ENCODE measurements around the gene CETP. TPM values are rescaled to one million over a fixed set of nuclear protein-coding genes. Genes with fewer than 3 reads are reported as not detected.
A peak's percentile ranks its signal among the peaks of the same experiment; 100 is the strongest.

Gene CETP
- total and polyA plus RNA-seq, 9 of the 15 experiments (the other 6 are each of a cell fraction or from before 2014, with no cell fraction given) = 0.07 to 0.11 TPM; not detected in 7

- no peaks in the 10 kb centered on the region for H3K9me3 ChIP-seq (replicated peaks; ENCODE audit: control insufficient read depth, insufficient read depth, low read depth, low read length)
- peaks cover 43% of the 10 kb centered on the region for H3K36me3 ChIP-seq (ENCODE audit: control insufficient read depth, insufficient read depth, low read length)
- intact Hi-C loops (cut with micrococcal nuclease) (loop anchor here (5.0 kb wide), 1 partner anchor 61 kb away; no protein-coding TSS in a partner anchor), in situ Hi-C loops (cut with MboI) (no loop called here)
- no TSS peak for BruUV-seq (replicated peaks)
- peak overlapping the region; percentile 95 for H3K4me3 ChIP-seq
- H3K79me2 ChIP-seq (ENCODE audit: control insufficient read depth, insufficient read depth, low read length) = peaks cover 43% of the 10 kb centered on the region
- peak overlapping the region; percentile 88 for H2AFZ ChIP-seq (ENCODE audit: low read depth, low read length)
- H3K9me1 ChIP-seq (ENCODE audit: control insufficient read depth, insufficient read depth, low read length) = no peaks in the 10 kb centered on the region
- ATAC-seq (peak; percentile 80), DNase-seq (ENCODE audit: extremely low read depth in 1 of 4, low spot score in 3 of 4) (peak; percentile 51 to 73 (median 59)), FAIRE-seq (peak; percentile 85)
- H3K4me2 ChIP-seq (ENCODE audit: insufficient read depth, low read length) = peak overlapping the region; percentile 98
- no peaks in the 10 kb centered on the region for H3K27me3 ChIP-seq (ENCODE audit: control insufficient read depth in 2 of 2, insufficient read depth in 2 of 2, low read length in 2 of 2)
- H3K27ac ChIP-seq (ENCODE audit: extremely low read depth, low read depth, low read length) = peak overlapping the region; percentile 91
- ChIA-PET POLR2A (interaction anchor here (0.6 to 6.1 kb wide), 25 partner anchors 9 to 699 kb away, joined by 3 to 102 read pairs (median 4); no protein-coding TSS in a partner anchor), CTCF (ENCODE audit: low intra/inter-chr PET ratio) (no interaction called here)
- peaks cover 18% of the 10 kb centered on the region; the same call in 1 of the 2 replicates for H4K20me1 ChIP-seq (replicated peaks; ENCODE audit: control insufficient read depth, insufficient read depth, low read length)
- peaks cover 17 to 22% of the 10 kb centered on the region in 2 experiments; a peak in 4 of 5 replicates for H3K4me1 ChIP-seq (replicated peaks in 1 of 2; ENCODE audit: control insufficient read depth in 2 of 2, insufficient read depth in 2 of 2, low read length in 2 of 2)
- 3% methylated on average over 18 of the region's 25 CpGs for WGBS (ENCODE audit: insufficient coverage, low coverage, missing lambda C conversion rate)
- peak overlapping the region; percentile 91 to 97 for H3K9ac ChIP-seq (ENCODE audit: insufficient read depth in 1 of 2, low read depth in 2 of 2, low read length in 2 of 2)
- TF ChIP-seq FOXK2 (conservative IDR thresholded peaks at IDR 0.05 in 1 of 2, IDR thresholded peaks at IDR 0.05 in 1 of 2; ENCODE audit: low read depth in 2 of 2) (peak; percentile 97 to 98), ATF4 (CRISPR knock-in tag; IDR thresholded peaks at IDR 0.05) (no peak), MXI1 (IDR thresholded peaks at IDR 0.05; ENCODE audit: low read depth, low read length) (peak; percentile 70; the same call in 1 of the 2 replicates), MIER1 (IDR thresholded peaks at IDR 0.05; ENCODE audit: low read depth) (no peak), PTBP1 (IDR thresholded peaks at IDR 0.05; ENCODE audit: low read depth, low read length) (no peak), SIN3A (IDR thresholded peaks at IDR 0.05; ENCODE audit: borderline replicate concordance in 2 of 2, control insufficient read depth in 1 of 2, low read depth in 2 of 2, low read length in 2 of 2) (peak; percentile 57 to 88; a peak in 1 of 4 replicates), TFE3 (CRISPR knock-in tag; IDR thresholded peaks at IDR 0.05) (peak; percentile 78), NCOA1 (IDR thresholded peaks at IDR 0.05; ENCODE audit: low read depth) (peak; percentile 12; the same call in 1 of the 2 replicates), TOE1 (IDR thresholded peaks at IDR 0.05; ENCODE audit: borderline replicate concordance) (0 out of 2 replicates have a peak, but pooled peaks have one; percentile 55), TOE1 (CRISPR knock-in tag; IDR thresholded peaks at IDR 0.05; ENCODE audit: borderline replicate concordance, low read depth) (no peak), TAF1 (IDR thresholded peaks at IDR 0.05; ENCODE audit: control insufficient read depth, extremely low read depth, insufficient read depth, low read length, severe bottlenecking) (peak; percentile 12), RUNX1 (IDR thresholded peaks at IDR 0.05; ENCODE audit: low read depth) (0 out of 2 replicates have a peak, but pooled peaks have one; percentile 41), SMARCC2 (IDR thresholded peaks at IDR 0.05; ENCODE audit: low read depth) (no peak)
These were observed 28.8 kb upstream of the CETP start for GRCh38 chr16:56932721-56933619.

Data from K562 (cell line).